HG03196 (cell line): ENCODE data around the gene PES1.
"Not testable (repeated sequence)": the region's sequence is repeated elsewhere in the genome, so short reads cannot be mapped to it uniquely, and the experiment has no call there.

Source experiments
- ATAC-seq: cut with Tn5 transposase; IDR thresholded peaks from one replicate; pipeline ENCODE4 v1.9.1; 2021; ENCODE audit not compliant: unreplicated experiment

The PES1 gene

GRCh38 chr22:30556388-30556787 lies 35.3 kb downstream of the PES1 start:
- ATAC-seq: no peak

- ATAC-seq: no peak
Observed at GRCh38 chr22:30555282-30556210, 36.2 kb downstream of the PES1 start.

GRCh38 chr22:30553971-30554370 lies 37.7 kb downstream of the PES1 start:
- no peak for ATAC-seq

- no peak for ATAC-seq
Observed at GRCh38 chr22:30552719-30553118, 39.0 kb downstream of the PES1 start.

- not testable (repeated sequence) for ATAC-seq
Observed at GRCh38 chr22:30551813-30552212, 39.9 kb downstream of the PES1 start.

GRCh38 chr22:30547188-30547587 lies 44.5 kb downstream of the PES1 start:
- no peak for ATAC-seq

GRCh38 chr22:30546616-30547015 lies 45.1 kb downstream of the PES1 start, which contains the start of gene SEC14L6:
Gene SEC14L6, minus strand, starts transcription at chr22:30546741. Its CDS starts 59 bp downstream, at chr22:30546682.
- no peak for ATAC-seq

GRCh38 chr22:30542811-30543188 lies 48.9 kb downstream of the PES1 start:
- ATAC-seq: no peak

GRCh38 chr22:30541961-30542810 lies 49.5 kb downstream of the PES1 start:
- no peak for ATAC-seq

GRCh38 chr22:30541511-30541910 lies 50.2 kb downstream of the PES1 start:
- not testable (repeated sequence) for ATAC-seq

- no peak for ATAC-seq
Observed at GRCh38 chr22:30539368-30539767, 52.3 kb downstream of the PES1 start.

GRCh38 chr22:30538280-30538679 lies 53.4 kb downstream of the PES1 start:
- no peak for ATAC-seq

- ATAC-seq: no peak
Observed at GRCh38 chr22:30537083-30537731, 54.5 kb downstream of the PES1 start.

- no peak for ATAC-seq
Observed at GRCh38 chr22:30535182-30535581, 56.5 kb downstream of the PES1 start.

GRCh38 chr22:30531651-30532608 lies 59.8 kb downstream of the PES1 start:
- ATAC-seq: no peak

- no peak for ATAC-seq
Observed at GRCh38 chr22:30526656-30527055, 65.1 kb downstream of the PES1 start.
